ENCODE data around the gene MFAP1.

Gene MFAP1

DNA sequence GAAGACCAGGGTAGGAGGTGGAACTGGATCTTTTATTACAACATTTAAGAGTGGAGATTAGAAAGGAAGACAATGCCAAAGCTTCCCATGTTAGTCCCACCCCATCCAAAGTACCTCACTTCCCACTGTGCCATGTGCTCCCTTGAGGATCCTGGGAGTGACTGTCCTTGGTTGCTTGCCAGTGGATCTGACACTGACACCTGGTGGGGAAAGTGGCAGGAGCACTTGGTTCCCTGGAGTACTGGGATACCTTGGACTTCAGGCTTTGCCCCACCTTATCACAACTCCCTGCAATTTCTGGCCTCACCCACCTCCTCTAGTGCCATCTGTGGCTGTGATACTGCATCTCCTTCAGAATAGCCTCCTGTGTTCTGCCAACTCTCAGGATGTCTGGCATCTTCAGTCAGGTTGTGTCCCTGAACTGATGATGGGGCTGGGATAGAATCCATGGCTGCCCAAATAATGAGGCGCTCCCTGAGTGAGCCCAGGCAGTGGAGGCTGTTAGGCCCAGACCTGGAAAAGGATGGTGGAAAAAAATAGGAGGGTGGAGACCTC is 49.0 kb downstream of the MFAP1 start:
- DNase-seq, result no peak

DNA sequence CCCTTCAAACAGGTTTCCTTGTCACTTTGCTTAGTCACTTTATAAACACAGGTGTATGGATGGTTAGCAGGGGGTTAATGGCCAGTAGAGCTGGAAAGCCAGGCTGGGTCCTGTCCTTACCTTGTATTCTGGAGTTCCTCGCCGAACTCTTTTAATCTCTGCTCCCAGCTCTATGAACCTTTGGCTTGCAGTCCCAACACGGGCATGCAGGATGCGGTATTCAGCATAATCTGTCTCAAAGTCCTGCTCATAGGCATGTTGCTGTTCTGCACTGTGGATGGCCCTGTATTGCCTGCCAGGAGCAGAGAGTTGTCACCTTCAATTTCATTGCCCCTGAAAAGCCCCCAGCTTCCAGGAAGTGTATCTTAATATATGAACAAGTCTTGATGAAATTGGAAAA is 50.4 kb downstream of the MFAP1 start:
- no peak for DNase-seq

DNA sequence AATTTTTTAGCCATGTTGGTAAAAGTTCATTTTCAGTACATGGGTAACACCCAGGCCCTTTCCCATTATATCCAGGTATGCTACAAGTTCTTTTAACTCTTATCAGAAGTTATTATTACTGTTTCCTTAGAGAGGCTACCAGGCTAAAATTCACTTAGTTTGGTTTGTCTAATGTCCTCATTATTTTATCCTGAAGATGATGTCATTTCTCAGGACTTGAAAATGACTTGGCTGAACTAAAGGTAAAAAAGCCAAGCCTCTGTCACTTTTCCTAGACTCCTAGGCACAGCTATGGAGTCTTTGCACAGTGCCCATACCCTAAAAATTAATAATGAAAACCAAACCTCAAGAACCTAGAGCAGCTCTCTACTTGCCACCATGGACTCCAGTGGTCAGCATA is 51.9 kb downstream of the MFAP1 start:
- no peak for DNase-seq

- DNase-seq, result no peak
Observed at GRCh38 chr15:43771816-43772215, 52.7 kb downstream of the MFAP1 start.

GRCh38 chr15:43769584-43770228 is 54.8 kb downstream of the MFAP1 start:
- DNase-seq, result peak; percentile 31

GRCh38 chr15:43763819-43764446 is 60.6 kb downstream of the MFAP1 start:
- no peak for DNase-seq

GRCh38 chr15:43762824-43763223 is 61.7 kb downstream of the MFAP1 start:
- no peak for DNase-seq
